ENCODE data around the gene FRY. TPM values are rescaled to one million over a fixed set of nuclear protein-coding genes. Genes with fewer than 3 reads are reported as not detected.

FRY gene
- total and polyA plus RNA-seq, 10 donors = 0.80 to 30.0 (median 23.5) TPM

GRCh38 chr13:32087955-32088747, 56.6 kb downstream of the FRY start:
- Histone ChIP-seq H3K9me3 (no peaks in the 10 kb centered on the region), H3K27ac (no peak overlapping the region)
- intact Hi-C loops (cut with DNase I; ENCODE audit: low total_unique reads) = no loop called here

GRCh38 chr13:32092496-32092895, 60.9 kb downstream of the FRY start:
- intact Hi-C loops (cut with DNase I; ENCODE audit: low total_unique reads) = no loop called here
- 81 to 94% (median 85%) methylated on average over 5 of the region's 5 CpGs for WGBS, 5 donors
- H3K27ac ChIP-seq = no peak overlapping the region
- H3K9me3 ChIP-seq = no peaks in the 10 kb centered on the region
- no peak overlapping the region for H3K4me3 ChIP-seq
- no peaks in the 10 kb centered on the region for H3K27me3 ChIP-seq (replicated peaks in 1 of 7)
- no peaks in the 10 kb centered on the region for H3K36me3 ChIP-seq
- TF ChIP-seq CTCF (IDR thresholded peaks at IDR 0.05 in 8 of 11, conservative IDR thresholded peaks at IDR 0.05 in 3 of 11) (no peak), POLR2A (IDR thresholded peaks at IDR 0.05) (no peak), POLR2AphosphoS5 (IDR thresholded peaks at IDR 0.05) (no peak)
- no peaks in the 10 kb centered on the region for H3K4me1 ChIP-seq
- DNase-seq = no peak

More at GRCh38 chr13:32087955-32088747, 56.6 kb downstream of the FRY start:
- no peaks in the 10 kb centered on the region for H3K27me3 ChIP-seq (replicated peaks in 1 of 7)
- DNase-seq = no peak
- 81 to 100% (median 90%) methylated on average over 1 of the region's 1 CpG for WGBS, 5 donors
- H3K4me1 ChIP-seq = no peaks in the 10 kb centered on the region
- peaks cover 0 to 29% (median 0%) of the 10 kb centered on the region in 6 donors for H3K36me3 ChIP-seq
- no peak overlapping the region for H3K4me3 ChIP-seq
- TF ChIP-seq POLR2AphosphoS5 (IDR thresholded peaks at IDR 0.05) (no peak), POLR2A (IDR thresholded peaks at IDR 0.05) (no peak), CTCF (IDR thresholded peaks at IDR 0.05 in 8 of 11, conservative IDR thresholded peaks at IDR 0.05 in 3 of 11) (no peak)

GRCh38 chr13:32093006-32093405, 61.4 kb downstream of the FRY start:
- Histone ChIP-seq H3K27ac (no peak overlapping the region), H3K27me3 (replicated peaks in 1 of 7) (no peaks in the 10 kb centered on the region), H3K4me3 (no peak overlapping the region), H3K4me1 (no peaks in the 10 kb centered on the region), H3K9me3 (no peaks in the 10 kb centered on the region), H3K36me3 (no peaks in the 10 kb centered on the region)
- DNase-seq = no peak
- TF ChIP-seq CTCF (IDR thresholded peaks at IDR 0.05 in 8 of 11, conservative IDR thresholded peaks at IDR 0.05 in 3 of 11) (no peak), POLR2AphosphoS5 (IDR thresholded peaks at IDR 0.05) (no peak), POLR2A (IDR thresholded peaks at IDR 0.05) (no peak)
- 87 to 96% (median 88%) methylated on average over 2 of the region's 2 CpGs for WGBS, 5 donors
- intact Hi-C loops (cut with DNase I; ENCODE audit: low total_unique reads) = no loop called here

GRCh38 chr13:32098272-32098671, 66.7 kb downstream of the FRY start:
- H3K4me3 ChIP-seq = no peak overlapping the region
- intact Hi-C loops (cut with DNase I; ENCODE audit: low total_unique reads) = no loop called here
- TF ChIP-seq POLR2A (IDR thresholded peaks at IDR 0.05) = no peak
- no peak for TF ChIP-seq CTCF (IDR thresholded peaks at IDR 0.05 in 8 of 11, conservative IDR thresholded peaks at IDR 0.05 in 3 of 11)
- no peak for TF ChIP-seq POLR2AphosphoS5 (IDR thresholded peaks at IDR 0.05)
- H3K27me3 ChIP-seq (replicated peaks in 1 of 7) = no peaks in the 10 kb centered on the region
- no peak for DNase-seq
- no peaks in the 10 kb centered on the region for H3K9me3 ChIP-seq
- H3K4me1 ChIP-seq = no peaks in the 10 kb centered on the region
- no peak overlapping the region for H3K27ac ChIP-seq
- WGBS, 5 donors = 60 to 88% (median 75%) methylated on average over 3 of the region's 3 CpGs
- peaks cover 0 to 23% (median 0%) of the 10 kb centered on the region in 6 donors for H3K36me3 ChIP-seq
